Stimulated activated CD4-positive, alpha-beta T cell treated with anti-CD3 and anti-CD28 coated beads, Interleukin-4, amount 100 ng/mL, for 24 hours (primary cell): ENCODE results near the gene WTAP.
A peak's percentile ranks its signal among the peaks of the same experiment; 100 is the strongest.
"Not testable (repeated sequence)": the region's sequence is repeated elsewhere in the genome, so short reads cannot be mapped to it uniquely, and the experiment has no call there.

Source experiments
- DNase-seq: peaks from one replicate; pipeline ENCODE4 v3.0.0-alpha.2; 2020

WTAP gene

GRCh38 chr6:159762681-159763293 lies 35.5 kb downstream of the WTAP start:
- DNase-seq, result peak; percentile 24

GRCh38 chr6:159766906-159767305 lies 39.6 kb downstream of the WTAP start:
- DNase-seq, result no peak

GRCh38 chr6:159769470-159769869 lies 42.2 kb downstream of the WTAP start:
- no peak for DNase-seq

- no peak for DNase-seq
Measured at GRCh38 chr6:159772196-159772595, 44.9 kb downstream of the WTAP start.

- DNase-seq, result no peak
Measured at GRCh38 chr6:159777240-159777904, 50.1 kb downstream of the WTAP start.

GRCh38 chr6:159778131-159778530 lies 50.8 kb downstream of the WTAP start:
- DNase-seq, result no peak

- no peak for DNase-seq
Measured at GRCh38 chr6:159778542-159779103, 51.3 kb downstream of the WTAP start.

GRCh38 chr6:159788276-159788675 lies 61.0 kb downstream of the WTAP start:
- peak; percentile 10 for DNase-seq

GRCh38 chr6:159788753-159789376 lies 61.6 kb downstream of the WTAP start:
- DNase-seq, result peak; percentile 35

GRCh38 chr6:159789377-159790148 lies 62.3 kb downstream of the WTAP start, which contains the start of gene TCP1:
TCP1 (minus strand) TSS chr6:159789602; CDS start chr6:159789468, 134 bp downstream.
- DNase-seq, result peak; percentile 100

- peak; percentile 92 for DNase-seq
Measured at GRCh38 chr6:159790149-159790955, 63.0 kb downstream of the WTAP start, which contains the start of gene MRPL18. MRPL18 (plus strand) TSS chr6:159790467; CDS start chr6:159790588, 121 bp downstream.

GRCh38 chr6:159790956-159791598 lies 63.8 kb downstream of the WTAP start:
- peak; percentile 22 for DNase-seq

- not testable (repeated sequence) for DNase-seq
Measured at GRCh38 chr6:159794976-159795375, 67.7 kb downstream of the WTAP start.

GRCh38 chr6:159797554-159797953 lies 70.2 kb downstream of the WTAP start:
- no peak for DNase-seq

- no peak for DNase-seq
Measured at GRCh38 chr6:159800141-159800865, 73.0 kb downstream of the WTAP start, which contains the start of gene PNLDC1. PNLDC1 (plus strand) TSS chr6:159800276; CDS start chr6:159800308, 32 bp downstream.

- no peak for DNase-seq
Measured at GRCh38 chr6:159801935-159802334, 74.6 kb downstream of the WTAP start.

GRCh38 chr6:159804504-159804903 lies 77.2 kb downstream of the WTAP start:
- DNase-seq, result no peak

GRCh38 chr6:159805440-159806020 lies 78.2 kb downstream of the WTAP start:
- DNase-seq, result no peak
